Activated naive CD4-positive, alpha-beta T cell treated with anti-CD3 and anti-CD28 coated beads, Interleukin-2, amount 10 ng/mL, durations not matched to agents 7 days and 5 days (primary cell): ENCODE measurements around the gene MFAP2.

Source experiments
- CTCF ChIA-PET: fragments of 350-600 bp; sonication (Branson Sonifier 250); formaldehyde crosslinking; loops from one replicate; lab custom pipeline; 2021; ENCODE audit warnings: antibody characterized with exemption; lab: Charles Lee
- DNase-seq: peaks from one replicate; pipeline ENCODE4 v3.0.0-alpha.2; 2020
- H3K27ac Mint-ChIP-seq: one replicate; pipeline ENCODE4 v1.8.0; 2021; ENCODE audit warnings: mild to moderate bottlenecking, moderate library complexity, mixed read lengths
- H3K27me3 Mint-ChIP-seq: one replicate; pipeline ENCODE4 v1.8.0; 2021; ENCODE audit warnings: mild to moderate bottlenecking, mixed read lengths
- H3K36me3 Mint-ChIP-seq: one replicate; pipeline ENCODE4 v1.8.0; 2021; ENCODE audit warnings: mixed read lengths
- H3K4me1 Mint-ChIP-seq: one replicate; pipeline ENCODE4 v1.8.0; 2021; ENCODE audit warnings: mixed read lengths
- H3K4me3 Mint-ChIP-seq: one replicate; pipeline ENCODE4 v1.8.0; 2021; ENCODE audit warnings: mild to moderate bottlenecking, moderate library complexity, mixed read lengths
- H3K9me3 Mint-ChIP-seq: one replicate; pipeline ENCODE4 v1.8.0; 2021; ENCODE audit warnings: mixed read lengths

Gene MFAP2, protein sequence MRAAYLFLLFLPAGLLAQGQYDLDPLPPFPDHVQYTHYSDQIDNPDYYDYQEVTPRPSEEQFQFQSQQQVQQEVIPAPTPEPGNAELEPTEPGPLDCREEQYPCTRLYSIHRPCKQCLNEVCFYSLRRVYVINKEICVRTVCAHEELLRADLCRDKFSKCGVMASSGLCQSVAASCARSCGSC

DNA sequence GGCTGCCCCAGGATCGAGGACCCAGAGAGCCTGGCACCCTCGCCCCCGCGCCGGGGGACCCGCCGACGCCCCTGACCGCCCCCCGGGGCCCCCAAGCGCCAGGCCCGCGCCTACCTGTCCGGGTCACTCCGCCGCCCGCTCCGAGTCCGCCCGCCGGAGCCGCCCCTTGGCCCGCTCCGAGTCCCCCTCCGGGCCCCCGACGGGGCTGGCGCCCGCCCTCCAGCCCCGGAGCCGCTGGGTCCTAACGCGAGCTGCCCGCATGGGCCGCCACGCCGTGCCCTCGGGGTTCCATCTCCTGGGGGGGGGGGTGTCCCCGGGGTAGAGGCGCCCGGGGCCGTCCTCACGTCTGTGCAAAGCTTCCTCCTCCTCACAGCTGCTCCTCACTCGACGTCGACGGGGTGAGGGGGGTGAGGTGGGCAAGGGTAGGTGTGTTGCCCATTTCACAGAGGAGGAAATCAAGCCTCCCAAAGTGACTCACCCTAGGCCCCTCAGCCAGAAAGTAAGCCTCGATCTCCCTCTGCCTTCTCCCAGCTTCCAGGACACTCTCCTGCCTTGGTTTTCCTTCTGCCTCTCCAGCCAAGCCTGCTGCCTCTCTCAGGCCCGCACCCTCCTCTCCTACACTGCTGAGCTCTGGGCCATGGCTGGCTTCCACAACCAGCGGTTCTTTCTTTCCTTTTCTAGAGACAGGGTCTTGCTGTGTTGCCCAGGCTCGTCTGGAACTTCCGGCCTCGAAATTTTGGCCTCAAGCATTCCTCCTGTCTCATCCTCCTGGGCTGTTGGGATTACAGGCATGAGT is at the start of gene MFAP2:
MFAP2 (minus strand) TSS at position 148 of the 796 bp plus-strand sequence. CDS start 2,347 bp downstream, outside the sequence.
- no peak for DNase-seq
- H3K27ac Mint-ChIP-seq = peak within 1 kb of the TSS; percentile 29
- no peaks in the 10 kb centered on the region for H3K9me3 Mint-ChIP-seq
- H3K36me3 Mint-ChIP-seq = peaks cover 4% of the 10 kb centered on the region
- CTCF ChIA-PET = interaction anchor here (0.7 kb wide), 1 partner anchor 18 kb away, joined by 4 read pairs; no protein-coding TSS in a partner anchor
- peaks cover 9% of the 10 kb centered on the region for H3K4me1 Mint-ChIP-seq
- H3K4me3 Mint-ChIP-seq = peak within 1 kb of the TSS; percentile 35
- H3K27me3 Mint-ChIP-seq = peaks cover 62% of the 10 kb centered on the region

DNA sequence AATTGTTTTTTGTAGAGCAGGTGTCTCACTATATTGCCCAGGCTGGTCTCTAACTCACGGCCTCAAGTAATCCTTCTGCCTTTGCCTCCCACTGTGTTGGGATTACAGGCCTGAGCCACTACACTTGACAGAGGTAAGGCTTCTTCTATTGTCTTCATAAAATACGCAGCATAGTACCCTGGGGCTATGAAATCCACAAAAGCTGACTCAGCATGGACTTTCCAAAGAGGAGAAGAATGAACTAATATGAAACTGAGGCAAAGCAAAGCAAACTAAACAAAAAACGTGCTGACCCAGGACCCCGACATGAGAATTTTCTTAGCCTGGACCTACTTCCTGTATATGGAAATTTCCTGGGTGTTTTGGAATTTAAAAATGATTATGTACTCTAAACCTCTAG is 49.8 kb upstream of the MFAP2 start:
- CTCF ChIA-PET = no interaction called here
- DNase-seq = no peak
- Mint-ChIP-seq H3K9me3 (no peaks in the 10 kb centered on the region), H3K36me3 (peaks cover 36% of the 10 kb centered on the region), H3K4me3 (no peak overlapping the region), H3K4me1 (no peaks in the 10 kb centered on the region), H3K27me3 (no peaks in the 10 kb centered on the region), H3K27ac (no peak overlapping the region)

DNA sequence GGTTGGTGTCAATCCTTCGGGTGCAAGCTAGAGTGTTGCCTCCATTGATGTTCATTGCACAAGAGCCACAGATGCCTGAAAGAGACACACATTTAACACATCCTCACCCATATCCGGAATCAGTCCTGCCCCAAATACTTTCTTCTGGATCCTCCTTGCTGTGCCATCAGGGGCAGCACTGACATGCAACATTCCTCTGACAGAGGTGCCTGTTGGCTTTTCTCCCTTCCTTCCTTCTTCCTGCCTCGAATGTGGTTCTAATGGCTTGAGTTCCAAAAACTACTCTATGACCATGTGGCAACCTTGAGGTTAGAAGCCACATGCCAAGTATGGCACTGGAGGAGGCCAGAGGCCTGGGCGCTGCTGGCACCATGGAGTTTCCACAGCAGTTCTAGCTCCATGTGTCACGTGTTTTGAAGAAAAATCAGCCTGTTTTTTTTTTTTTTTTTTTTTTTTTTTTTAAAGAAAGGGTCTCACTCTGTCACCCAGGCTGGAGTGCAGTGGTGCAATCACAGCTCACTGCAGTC is 48.3 kb upstream of the MFAP2 start:
- H3K36me3 Mint-ChIP-seq = peaks cover 39% of the 10 kb centered on the region
- DNase-seq = no peak
- H3K27me3 Mint-ChIP-seq = no peaks in the 10 kb centered on the region
- H3K4me1 Mint-ChIP-seq = no peaks in the 10 kb centered on the region
- no peak overlapping the region for H3K4me3 Mint-ChIP-seq
- CTCF ChIA-PET = no interaction called here
- no peaks in the 10 kb centered on the region for H3K9me3 Mint-ChIP-seq
- H3K27ac Mint-ChIP-seq = no peak overlapping the region

DNA sequence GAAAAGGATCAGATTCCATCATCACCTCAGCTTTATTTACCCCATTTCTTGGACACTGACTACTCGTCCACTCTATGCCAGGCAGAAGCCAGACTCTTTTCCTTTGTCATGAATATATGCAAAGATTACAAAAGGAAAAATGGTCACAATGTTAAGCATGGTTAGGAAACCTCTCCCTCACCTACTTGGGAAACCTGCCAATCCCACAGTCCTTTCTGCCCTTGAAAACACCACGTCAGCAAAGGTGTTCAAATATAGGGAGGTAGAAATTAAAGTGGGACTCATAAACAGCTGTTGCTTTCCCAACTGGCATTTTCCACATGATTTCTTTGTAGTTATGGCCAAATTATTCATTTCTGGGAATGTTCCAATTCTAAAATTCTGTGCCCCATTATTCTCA is 47.5 kb upstream of the MFAP2 start:
- DNase-seq = no peak
- CTCF ChIA-PET = no interaction called here
- Mint-ChIP-seq H3K36me3 (peaks cover 42% of the 10 kb centered on the region), H3K27me3 (no peaks in the 10 kb centered on the region), H3K9me3 (no peaks in the 10 kb centered on the region), H3K27ac (no peak overlapping the region), H3K4me1 (no peaks in the 10 kb centered on the region), H3K4me3 (no peak overlapping the region)

DNA sequence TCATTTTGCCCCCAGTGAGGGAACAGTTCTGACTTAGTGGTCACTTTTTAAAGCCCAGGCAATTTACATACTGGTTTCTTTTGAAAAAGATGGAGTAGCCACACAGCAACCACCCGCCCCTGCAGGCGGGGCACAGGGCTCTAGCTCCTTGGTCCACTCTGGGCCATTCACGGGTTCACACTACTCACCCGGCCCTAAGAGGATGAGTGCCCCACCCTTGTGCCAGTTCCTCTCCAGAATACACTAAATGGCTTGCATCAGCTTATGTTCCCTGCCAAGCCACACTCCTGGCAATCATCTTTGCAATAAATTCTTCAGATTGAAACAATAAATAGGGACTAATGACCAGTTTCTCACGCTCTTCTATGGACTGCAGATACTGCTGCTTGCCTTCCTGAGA is 47.0 kb upstream of the MFAP2 start:
- Mint-ChIP-seq H3K36me3 (peaks cover 39% of the 10 kb centered on the region), H3K27me3 (no peaks in the 10 kb centered on the region), H3K4me1 (no peaks in the 10 kb centered on the region), H3K27ac (no peak overlapping the region), H3K4me3 (no peak overlapping the region), H3K9me3 (no peaks in the 10 kb centered on the region)
- CTCF ChIA-PET = no interaction called here
- DNase-seq = no peak

DNA sequence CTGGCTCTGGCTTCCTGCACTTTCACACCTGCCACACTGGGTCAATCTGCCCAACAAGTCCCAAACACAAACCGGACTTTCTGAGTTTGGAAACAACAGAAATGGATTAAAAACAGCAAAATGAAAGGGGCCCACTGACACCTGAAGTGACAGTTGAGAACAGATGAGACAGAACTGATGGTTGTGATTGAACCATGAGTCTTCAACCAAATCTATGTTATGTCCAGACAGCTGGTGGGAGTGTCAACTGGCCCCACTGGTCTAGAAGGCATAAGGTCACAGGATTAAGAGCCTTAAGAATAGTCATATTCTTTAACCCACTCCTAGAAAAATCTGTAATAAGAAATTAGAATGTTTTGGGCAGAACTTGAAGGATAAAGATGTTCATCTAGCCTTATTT is 44.3 kb upstream of the MFAP2 start:
- CTCF ChIA-PET = interaction anchor here (0.9 kb wide), 1 partner anchor 10 kb away, joined by 3 read pairs; no protein-coding TSS in a partner anchor
- H3K9me3 Mint-ChIP-seq = no peaks in the 10 kb centered on the region

DNA sequence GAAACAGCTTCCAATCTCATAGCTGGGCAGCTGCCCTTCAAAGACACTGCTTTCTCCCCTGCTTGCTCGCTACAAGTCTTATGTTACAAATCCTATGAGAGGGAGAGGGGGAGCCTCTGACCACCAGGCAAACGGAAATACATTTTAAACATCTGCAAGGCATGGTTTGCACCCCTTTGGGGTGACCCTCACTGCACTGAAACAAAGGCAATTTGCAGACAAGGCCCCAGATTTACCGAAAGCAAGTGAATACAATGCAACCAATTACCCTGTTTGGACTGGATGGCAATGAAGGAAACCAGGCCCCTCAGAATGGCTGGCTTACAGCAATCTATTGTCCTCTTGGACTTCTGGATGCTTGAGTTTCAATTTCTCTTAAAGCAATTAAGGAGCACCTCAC is 43.2 kb upstream of the MFAP2 start:
- Mint-ChIP-seq H3K36me3 (peaks cover 52% of the 10 kb centered on the region), H3K9me3 (no peaks in the 10 kb centered on the region), H3K27me3 (no peaks in the 10 kb centered on the region), H3K4me3 (no peak overlapping the region), H3K27ac (no peak overlapping the region), H3K4me1 (peaks cover 12% of the 10 kb centered on the region)
- no peak for DNase-seq
- CTCF ChIA-PET = no interaction called here

More for the DNA sequence above, 44.3 kb upstream of the MFAP2 start:
- Mint-ChIP-seq H3K27me3 (no peaks in the 10 kb centered on the region), H3K36me3 (peaks cover 50% of the 10 kb centered on the region), H3K4me3 (no peak overlapping the region), H3K4me1 (peaks cover 2% of the 10 kb centered on the region), H3K27ac (no peak overlapping the region)
- DNase-seq = no peak

DNA sequence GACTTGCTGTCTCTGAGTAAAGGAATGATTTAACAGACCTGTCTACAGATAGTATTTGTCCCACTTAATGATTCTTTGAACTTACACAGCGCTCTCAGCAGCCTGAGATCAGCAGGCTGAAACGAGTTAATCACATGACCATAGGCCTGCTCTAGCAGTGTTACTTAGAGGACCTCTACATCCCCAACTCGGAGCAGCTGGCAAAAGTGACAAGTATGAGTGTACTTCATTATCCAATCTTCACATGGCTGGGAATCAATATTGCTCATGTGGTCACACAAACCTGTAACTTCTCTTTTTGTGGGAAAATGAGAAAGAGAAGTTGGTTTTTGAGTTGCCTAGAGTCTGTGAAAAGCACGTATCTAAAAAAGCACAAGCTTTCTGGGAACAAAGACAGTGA is 42.7 kb upstream of the MFAP2 start:
- no peaks in the 10 kb centered on the region for H3K9me3 Mint-ChIP-seq
- no peaks in the 10 kb centered on the region for H3K27me3 Mint-ChIP-seq
- no peak overlapping the region for H3K27ac Mint-ChIP-seq
- CTCF ChIA-PET = interaction anchor here (1.2 kb wide), 1 partner anchor 63 kb away, joined by 4 read pairs; no protein-coding TSS in a partner anchor
- H3K4me3 Mint-ChIP-seq = no peak overlapping the region
- peaks cover 47% of the 10 kb centered on the region for H3K36me3 Mint-ChIP-seq
- no peak for DNase-seq
- peaks cover 14% of the 10 kb centered on the region for H3K4me1 Mint-ChIP-seq

DNA sequence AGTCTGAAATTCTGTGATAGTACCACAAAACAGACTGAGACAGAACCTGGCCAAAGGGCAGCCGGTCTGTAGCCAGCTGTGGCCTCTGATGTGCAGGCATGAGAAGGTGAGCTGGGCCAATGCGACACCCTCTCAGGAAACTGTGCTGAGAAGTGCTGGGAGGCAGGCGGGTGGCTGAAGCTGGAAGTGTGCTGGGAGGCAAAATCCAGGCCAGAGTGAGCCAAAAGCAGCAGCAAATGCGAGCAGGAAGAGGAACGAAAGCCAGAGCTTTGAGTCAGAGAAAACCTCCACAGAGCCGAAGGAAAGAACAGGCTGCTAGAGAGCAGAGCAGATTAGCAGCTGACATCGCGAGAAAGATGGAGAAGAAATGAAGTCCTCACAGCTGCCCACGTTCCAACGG is 41.5 kb upstream of the MFAP2 start:
- no peak overlapping the region for H3K4me3 Mint-ChIP-seq
- H3K4me1 Mint-ChIP-seq = peaks cover 14% of the 10 kb centered on the region
- no peaks in the 10 kb centered on the region for H3K9me3 Mint-ChIP-seq
- H3K36me3 Mint-ChIP-seq = peaks cover 41% of the 10 kb centered on the region
- no peak overlapping the region for H3K27ac Mint-ChIP-seq
- no peak for DNase-seq
- no peaks in the 10 kb centered on the region for H3K27me3 Mint-ChIP-seq
- CTCF ChIA-PET = interaction anchor here (1.2 kb wide), 1 partner anchor 62 kb away, joined by 4 read pairs; no protein-coding TSS in a partner anchor

DNA sequence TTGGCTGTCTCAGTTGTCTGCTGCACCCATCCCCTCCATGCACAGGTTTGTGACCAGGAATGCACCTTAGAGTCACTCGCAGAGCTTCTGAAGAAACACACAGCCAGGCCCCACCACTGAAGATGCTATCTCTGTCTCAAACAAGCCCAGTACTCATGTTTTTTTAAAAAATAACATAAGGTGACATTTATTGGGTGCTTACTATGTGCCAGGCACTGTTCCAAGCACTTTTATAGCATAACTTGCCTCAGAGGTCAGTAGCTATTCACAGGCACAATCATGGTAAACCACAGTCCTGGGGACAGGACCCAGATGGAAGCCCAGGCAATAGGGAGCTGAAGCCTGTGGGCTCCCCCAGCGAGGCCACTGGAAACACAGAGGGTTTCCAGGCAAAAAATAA is 40.1 kb upstream of the MFAP2 start:
- CTCF ChIA-PET = interaction anchor here (1.0 kb wide), 1 partner anchor 56 kb away, joined by 3 read pairs; no protein-coding TSS in a partner anchor
- Mint-ChIP-seq H3K27me3 (no peaks in the 10 kb centered on the region), H3K36me3 (peaks cover 38% of the 10 kb centered on the region), H3K4me1 (peaks cover 14% of the 10 kb centered on the region), H3K27ac (no peak overlapping the region), H3K4me3 (no peak overlapping the region), H3K9me3 (no peaks in the 10 kb centered on the region)
- DNase-seq = no peak

DNA sequence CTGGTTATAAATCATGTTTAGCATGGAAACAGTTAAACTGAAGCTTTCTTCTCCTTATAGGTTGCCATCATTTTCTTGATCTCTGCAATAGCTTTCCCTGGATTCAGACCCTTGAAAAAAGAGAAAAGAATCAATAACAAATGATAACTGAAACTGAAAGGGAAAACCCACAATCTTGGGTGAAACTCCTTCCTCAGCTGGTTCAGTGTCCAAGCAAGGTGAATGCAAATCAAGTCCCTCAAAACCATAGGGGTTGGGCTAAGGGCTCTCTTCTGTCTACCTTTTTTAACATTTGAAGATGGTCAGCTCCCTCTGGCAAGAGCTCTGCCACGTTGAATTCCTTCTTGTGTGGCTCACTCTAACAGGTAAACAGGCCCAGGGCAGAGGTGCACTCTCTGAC is 38.4 kb upstream of the MFAP2 start:
- Mint-ChIP-seq H3K27ac (peak overlapping the region; percentile 61), H3K27me3 (no peaks in the 10 kb centered on the region), H3K4me1 (peaks cover 14% of the 10 kb centered on the region), H3K4me3 (no peak overlapping the region), H3K9me3 (no peaks in the 10 kb centered on the region), H3K36me3 (peaks cover 34% of the 10 kb centered on the region)
- CTCF ChIA-PET = no interaction called here
- no peak for DNase-seq

DNA sequence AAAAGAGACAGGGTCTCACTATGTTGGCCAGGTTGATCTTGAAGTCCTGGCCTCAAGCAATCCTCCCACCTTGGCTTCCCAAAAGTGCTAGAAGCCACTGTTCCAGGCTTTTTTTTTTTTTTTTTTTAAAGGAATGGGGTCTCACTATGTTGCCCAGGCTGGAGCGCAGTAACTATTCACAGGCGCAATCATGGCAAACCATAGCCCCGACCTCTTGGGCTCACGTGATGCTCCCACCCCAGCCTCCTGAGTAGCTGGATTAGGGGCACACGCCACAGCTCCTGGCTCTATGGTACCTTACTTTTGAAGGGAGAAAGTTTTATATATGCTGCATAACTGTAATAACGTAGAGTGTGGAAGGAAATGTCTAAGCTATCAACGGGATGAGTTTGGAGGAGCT is 37.0 kb upstream of the MFAP2 start:
- no peak overlapping the region for H3K27ac Mint-ChIP-seq
- no peak overlapping the region for H3K4me3 Mint-ChIP-seq
- no peaks in the 10 kb centered on the region for H3K9me3 Mint-ChIP-seq
- peaks cover 25% of the 10 kb centered on the region for H3K36me3 Mint-ChIP-seq
- CTCF ChIA-PET = no interaction called here
- no peak for DNase-seq
- peaks cover 9% of the 10 kb centered on the region for H3K27me3 Mint-ChIP-seq
- peaks cover 18% of the 10 kb centered on the region for H3K4me1 Mint-ChIP-seq

DNA sequence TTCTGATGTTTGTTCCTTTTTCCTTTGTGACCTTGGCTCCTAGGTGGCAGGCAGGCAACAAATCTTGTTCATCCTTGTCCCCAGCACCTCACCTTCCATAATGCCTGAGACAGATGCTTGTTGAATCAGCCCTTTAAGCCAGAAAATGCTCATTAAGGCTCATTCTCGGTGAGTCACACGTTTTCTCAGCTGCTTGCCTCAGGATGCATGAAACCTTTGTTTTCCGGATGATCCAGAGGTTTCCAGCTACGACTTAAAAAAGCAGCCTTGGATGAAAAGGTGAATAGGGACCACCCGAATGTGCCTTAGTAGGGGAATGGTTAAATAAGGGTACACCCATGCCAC is 35.9 kb upstream of the MFAP2 start:
- H3K27me3 Mint-ChIP-seq = peaks cover 16% of the 10 kb centered on the region
- no peak for DNase-seq

DNA sequence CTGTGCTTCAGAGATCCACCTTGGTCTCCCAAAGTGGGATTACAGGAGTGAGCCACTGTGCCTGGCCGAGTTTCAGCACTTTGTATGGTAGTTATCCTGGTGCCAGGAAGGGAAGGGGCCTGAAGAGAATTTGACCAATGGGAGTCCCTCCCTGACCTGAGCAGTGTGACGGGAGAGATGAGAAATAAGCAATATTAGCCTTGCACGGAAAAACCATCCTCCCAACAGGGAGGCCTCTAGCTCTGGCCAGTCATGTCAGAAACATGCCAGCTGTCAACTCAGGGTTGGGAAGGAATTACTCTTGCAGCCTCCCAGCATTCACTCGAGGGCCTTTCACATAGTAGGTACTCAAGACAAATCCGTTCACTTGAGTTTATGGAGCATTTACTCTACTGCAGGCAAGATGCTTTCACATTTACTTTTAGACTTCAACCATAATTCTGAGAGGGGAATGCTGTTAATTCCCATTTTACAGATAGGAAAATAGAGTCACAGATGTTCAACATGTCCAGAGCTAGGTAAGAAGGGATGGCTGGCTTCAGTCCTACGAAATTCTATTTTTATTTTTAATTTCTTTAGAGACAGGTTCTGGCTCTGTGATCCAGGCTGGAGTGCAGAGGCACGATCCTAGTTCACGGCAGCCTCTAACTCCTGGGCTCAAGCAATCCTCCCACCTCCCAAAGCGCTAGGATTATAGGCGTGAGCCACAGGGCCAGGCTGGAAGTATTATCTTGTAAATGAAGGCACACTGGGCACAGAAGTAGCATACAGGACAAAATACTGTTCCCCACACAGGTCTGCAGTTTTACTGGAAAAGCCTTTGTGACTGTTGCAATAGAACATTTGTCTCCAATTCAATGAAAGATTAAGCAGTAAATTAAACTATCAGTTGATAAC is 34.5 kb upstream of the MFAP2 start:
- DNase-seq = no peak

More for the DNA sequence above, 35.9 kb upstream of the MFAP2 start:
- no peak overlapping the region for H3K4me3 Mint-ChIP-seq
- H3K4me1 Mint-ChIP-seq = peaks cover 24% of the 10 kb centered on the region
- H3K27ac Mint-ChIP-seq = no peak overlapping the region
- no peaks in the 10 kb centered on the region for H3K9me3 Mint-ChIP-seq
- CTCF ChIA-PET = no interaction called here
- peaks cover 22% of the 10 kb centered on the region for H3K36me3 Mint-ChIP-seq

More for the DNA sequence above, 34.5 kb upstream of the MFAP2 start:
- H3K36me3 Mint-ChIP-seq = peaks cover 14% of the 10 kb centered on the region
- peaks cover 16% of the 10 kb centered on the region for H3K27me3 Mint-ChIP-seq
- H3K27ac Mint-ChIP-seq = no peak overlapping the region
- CTCF ChIA-PET = no interaction called here
- peaks cover 36% of the 10 kb centered on the region for H3K4me1 Mint-ChIP-seq
- no peaks in the 10 kb centered on the region for H3K9me3 Mint-ChIP-seq
- no peak overlapping the region for H3K4me3 Mint-ChIP-seq
